ENCODE results near the gene SPHK1. TPM values are rescaled to one million over a fixed set of nuclear protein-coding genes. Genes with fewer than 3 reads are reported as not detected.

The SPHK1 gene
- total RNA-seq, 1 donor from 2014 or later = 120 TPM

GRCh38 chr17:76384987-76385891, 830 bp downstream of the SPHK1 start:
- Histone ChIP-seq H3K4me1 (peaks cover 6 to 26% of the 10 kb centered on the region in 2 donors), H3K27ac (peak overlapping the region; percentile 90 to 94), H3K27me3 (no peaks in the 10 kb centered on the region), H3K36me3 (peaks cover 0 to 3% of the 10 kb centered on the region in 2 donors), H3K9me3 (no peaks in the 10 kb centered on the region), H3K4me3 (peak overlapping the region; percentile 67 to 93)
- intact Hi-C loops (cut with DNase I) = loop anchor here (1.0 kb wide), 2 partner anchors 15 to 32 kb away; partner anchors contain the start of gene PRPSAP1
- TF ChIP-seq, protein P1, sequence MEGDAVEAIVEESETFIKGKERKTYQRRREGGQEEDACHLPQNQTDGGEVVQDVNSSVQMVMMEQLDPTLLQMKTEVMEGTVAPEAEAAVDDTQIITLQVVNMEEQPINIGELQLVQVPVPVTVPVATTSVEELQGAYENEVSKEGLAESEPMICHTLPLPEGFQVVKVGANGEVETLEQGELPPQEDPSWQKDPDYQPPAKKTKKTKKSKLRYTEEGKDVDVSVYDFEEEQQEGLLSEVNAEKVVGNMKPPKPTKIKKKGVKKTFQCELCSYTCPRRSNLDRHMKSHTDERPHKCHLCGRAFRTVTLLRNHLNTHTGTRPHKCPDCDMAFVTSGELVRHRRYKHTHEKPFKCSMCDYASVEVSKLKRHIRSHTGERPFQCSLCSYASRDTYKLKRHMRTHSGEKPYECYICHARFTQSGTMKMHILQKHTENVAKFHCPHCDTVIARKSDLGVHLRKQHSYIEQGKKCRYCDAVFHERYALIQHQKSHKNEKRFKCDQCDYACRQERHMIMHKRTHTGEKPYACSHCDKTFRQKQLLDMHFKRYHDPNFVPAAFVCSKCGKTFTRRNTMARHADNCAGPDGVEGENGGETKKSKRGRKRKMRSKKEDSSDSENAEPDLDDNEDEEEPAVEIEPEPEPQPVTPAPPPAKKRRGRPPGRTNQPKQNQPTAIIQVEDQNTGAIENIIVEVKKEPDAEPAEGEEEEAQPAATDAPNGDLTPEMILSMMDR (IDR thresholded peaks at IDR 0.05) = no peak
- DNase-seq (ENCODE audit: low spot score in 2 of 2) = peak; percentile 46 to 89

- peaks cover 6 to 26% of the 10 kb centered on the region in 2 donors for H3K4me1 ChIP-seq
- no peaks in the 10 kb centered on the region for H3K9me3 ChIP-seq
- H3K36me3 ChIP-seq = peaks cover 8 to 11% of the 10 kb centered on the region in 2 donors
- no peaks in the 10 kb centered on the region for H3K27me3 ChIP-seq
- peak; percentile 30 to 86 for DNase-seq (ENCODE audit: low spot score in 2 of 2)
- TF ChIP-seq, protein P1 (IDR thresholded peaks at IDR 0.05) = peak; percentile 80 to 90 (median 87)
- H3K27ac ChIP-seq = peak overlapping the region; percentile 2 to 94
- H3K4me3 ChIP-seq = peak overlapping the region; percentile 67 to 93
- intact Hi-C loops (cut with DNase I) = loop anchor here (1.0 kb wide), 2 partner anchors 16 to 33 kb away; partner anchors contain the start of gene PRPSAP1
These were observed 1.7 kb downstream of the SPHK1 start for GRCh38 chr17:76385892-76386786.

- Histone ChIP-seq H3K27me3 (no peaks in the 10 kb centered on the region), H3K36me3 (peaks cover 18 to 19% of the 10 kb centered on the region in 2 donors), H3K4me1 (peaks cover 6 to 26% of the 10 kb centered on the region in 2 donors), H3K27ac (no peak overlapping the region), H3K4me3 (no peak overlapping the region), H3K9me3 (no peaks in the 10 kb centered on the region)
- TF ChIP-seq, protein P1 (IDR thresholded peaks at IDR 0.05) = no peak
- intact Hi-C loops (cut with DNase I) = no loop called here
- DNase-seq (ENCODE audit: low spot score in 2 of 2) = no peak
These were observed 2.8 kb downstream of the SPHK1 start for GRCh38 chr17:76386966-76387765.

DNA sequence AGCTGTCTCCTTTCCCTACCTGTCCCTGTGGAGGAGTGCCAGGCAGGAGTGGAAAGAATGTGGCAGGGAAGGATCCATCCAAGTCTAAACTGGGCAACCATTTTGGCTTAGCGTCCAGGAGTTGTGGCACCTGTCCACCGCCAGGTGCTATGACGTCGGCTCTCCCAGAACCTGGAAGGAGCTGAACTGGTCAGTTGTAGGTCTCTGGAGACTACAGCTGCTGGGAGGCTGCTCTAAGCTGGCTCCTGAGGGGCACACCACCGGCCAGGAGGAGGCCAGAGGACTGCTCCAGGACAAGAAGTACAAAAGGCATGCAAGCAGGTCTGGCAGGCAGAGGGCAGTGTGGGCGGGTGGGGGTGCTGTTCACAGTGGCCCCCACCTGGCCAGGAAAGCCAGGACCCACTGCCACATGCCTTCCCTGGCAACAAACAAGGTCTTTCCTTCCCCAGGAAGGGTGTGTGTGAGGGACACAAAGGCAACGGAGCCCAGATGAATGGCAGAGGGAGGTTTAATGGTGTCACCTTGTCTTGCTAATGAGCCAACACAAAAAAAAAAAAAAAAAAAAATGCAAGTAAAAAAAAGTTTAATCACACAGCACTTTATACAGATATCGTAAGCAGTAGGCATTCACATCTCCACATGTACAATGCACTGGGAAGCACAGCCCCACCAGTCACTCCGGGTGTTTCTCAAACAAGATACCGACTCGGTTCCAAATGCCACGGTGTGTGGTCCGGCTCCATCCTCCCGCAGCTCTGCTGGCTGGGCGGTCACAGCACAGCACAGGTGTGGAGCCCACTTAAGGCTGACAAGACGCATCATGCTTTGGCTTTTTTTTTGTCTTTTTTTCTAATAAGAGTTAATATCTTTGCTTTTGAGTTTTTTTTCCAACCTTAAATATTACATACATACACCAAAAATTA, 4.8 kb downstream of the SPHK1 start:
- Histone ChIP-seq H3K4me1 (peaks cover 3 to 16% of the 10 kb centered on the region in 2 donors), H3K27me3 (no peaks in the 10 kb centered on the region), H3K9me3 (no peaks in the 10 kb centered on the region), H3K4me3 (no peak overlapping the region), H3K36me3 (peaks cover 23 to 35% of the 10 kb centered on the region in 2 donors), H3K27ac (no peak overlapping the region)
- TF ChIP-seq, protein P1 (IDR thresholded peaks at IDR 0.05) = no peak
- intact Hi-C loops (cut with DNase I) = no loop called here
- no peak for DNase-seq (ENCODE audit: low spot score in 2 of 2)

All from ascending aorta (tissue), 2 donors.